HepG2 (cell line): ENCODE results near the gene ST8SIA6. TPM values are rescaled to one million over a fixed set of nuclear protein-coding genes. Genes with fewer than 3 reads are reported as not detected.
"Not testable (repeated sequence)": the region's sequence is repeated elsewhere in the genome, so short reads cannot be mapped to it uniquely, and the experiment has no call there.

Experiments used
- ATAC-seq: fragments of 200-7000 bp; cut with Tn5 transposase; 3 replicates; pipeline ENCODE4 v1.9.1; 2020; ENCODE audit warnings: mild to moderate bottlenecking, moderate library complexity
- BruUV-seq: library from RNA; stranded (reverse); fragments of 400-500 nt; replicated peaks from 2 replicates; lab custom pipeline; 2021; lab: Mats Ljungman, UMichigan
- CTCF ChIA-PET: fragments of 300-600 bp; formaldehyde crosslinking; extraction: SDS; loops from one replicate; lab custom pipeline; 2021; ENCODE audit warnings: low total read pairs, inconsistent platforms, low intra/inter-chr PET ratio; lab: Yijun Ruan, JAX
- POLR2A ChIA-PET: fragments of 350-600 bp; sonication (Branson Sonifier 250); formaldehyde crosslinking; loops from one replicate; lab custom pipeline; 2020; ENCODE audit warnings: antibody characterized with exemption, inconsistent platforms; lab: Yijun Ruan, JAX
- DNase-seq: peaks from one replicate; pipeline ENCODE4 v3.0.0-alpha.2; 2015; ENCODE audit warnings: low spot score
- FAIRE-seq: peaks from 3 replicates; lab custom pipeline; 2011; peaks lifted over from hg19 to GRCh38; lab: Jason Lieb, UNC
- H2AFZ ChIP-seq: one replicate; pipeline ENCODE4 v1.6.1; 2011; ENCODE audit warnings: low read length, inconsistent platforms
- H3K27ac ChIP-seq: fragments of 300-600 bp; 3 replicates; pipeline ENCODE4 v1.8.0; 2011; ENCODE audit warnings: mixed run types, mild to moderate bottlenecking, mixed read lengths, low read length, inconsistent platforms; ENCODE audit not compliant: insufficient read depth; ENCODE audit errors: extremely low read length
- H3K27me3 ChIP-seq, 2 experiments: fragments of 200-600 bp in 1 of 2; 2 replicates in 1 of 2; 3 replicates in 1 of 2; pipeline versions ENCODE4 v1.6.0 to v1.8.0; 2011; ENCODE audit warnings: low read length in 2 of 2, mild to moderate bottlenecking in 2 of 2, moderate library complexity in 2 of 2, inconsistent platforms in 1 of 2; ENCODE audit not compliant: insufficient read depth in 2 of 2, control insufficient read depth in 1 of 2
- H3K36me3 ChIP-seq, 2 experiments: fragments of 200-600 bp in 1 of 2; replicated peaks in 1 of 2; 2 replicates in 1 of 2; 3 replicates in 1 of 2; pipeline versions ENCODE4 v1.5.1 to v1.8.0; 2011; ENCODE audit warnings: low read length in 2 of 2, inconsistent platforms in 1 of 2; ENCODE audit not compliant: insufficient read depth in 2 of 2, control insufficient read depth in 1 of 2
- H3K4me1 ChIP-seq: 2 replicates; pipeline ENCODE4 v1.5.1; 2012; ENCODE audit warnings: low read length, inconsistent platforms; ENCODE audit not compliant: insufficient read depth
- H3K4me2 ChIP-seq: 2 replicates; pipeline ENCODE4 v1.6.0; 2011; ENCODE audit warnings: low read depth, low read length, inconsistent platforms
- H3K4me3 ChIP-seq, 3 experiments: fragments of 200-600 bp in 1 of 3; sonication (generic), shearing (Covaris generic) in 1 of 3; replicated peaks in 1 of 3; 2 replicates each; pipeline ENCODE4 v1.5.1; 2011 to 2016; ENCODE audit warnings: low read length in 3 of 3, inconsistent platforms in 2 of 3, low read depth in 2 of 3, mild to moderate bottlenecking in 2 of 3, control low read depth in 1 of 3, mixed read lengths in 1 of 3; ENCODE audit not compliant: insufficient read depth in 1 of 3
- H3K79me2 ChIP-seq: one replicate; pipeline ENCODE4 v1.6.1; 2011; ENCODE audit warnings: low read length, inconsistent platforms; ENCODE audit not compliant: insufficient read depth
- H3K9ac ChIP-seq: 2 replicates; pipeline ENCODE4 v1.6.0; 2011; ENCODE audit warnings: mild to moderate bottlenecking, low read depth, low read length, inconsistent platforms; ENCODE audit not compliant: insufficient read depth
- H3K9me3 ChIP-seq: 2 replicates; pipeline ENCODE4 v1.5.1; 2012; ENCODE audit warnings: mild to moderate bottlenecking, low read length
- H4K20me1 ChIP-seq: 2 replicates; pipeline ENCODE4 v1.6.0; 2011; ENCODE audit warnings: inconsistent platforms, mild to moderate bottlenecking, low read length, moderate library complexity; ENCODE audit not compliant: insufficient read depth
- MAFF ChIP-seq: IDR thresholded peaks from 2 replicates; pipeline ENCODE4 v1.6.1; 2011; ENCODE audit warnings: low read depth, low read length, improper control_type of control experiment
- MAFK ChIP-seq, 2 experiments: IDR thresholded peaks in 1 of 2; conservative IDR thresholded peaks in 1 of 2; 2 replicates each; pipeline ENCODE4 v1.6.1; 2011; ENCODE audit warnings: improper control_type of control experiment in 2 of 2, low read length in 2 of 2
- ZNF274 ChIP-seq: sonication (generic); formaldehyde crosslinking; IDR thresholded peaks from 2 replicates; pipeline ENCODE4 v1.5.1; 2020; ENCODE audit warnings: mild to moderate bottlenecking, missing genetic modification reagents
- ZNF7 ChIP-seq: IDR thresholded peaks from 2 replicates; pipeline ENCODE4 v1.6.1; 2016; ENCODE audit warnings: missing biosample characterization, missing genetic modification reagents
- WGBS: methylation state at CpG from one replicate; pipeline ENCODE4 v1.1.6; 2017; ENCODE audit warnings: low lambda C conversion rate; 5-methylcytosine and 5-hydroxymethylcytosine counted together
- in situ Hi-C: cut with HindIII; loops from 2 replicates; pipeline ENCODE4 v1.10.0; 2017; ENCODE audit warnings: low pct_unique_long_range_greater_than_20kb; ENCODE audit not compliant: extremely low pct_ligation_motif_present
- intact Hi-C: fragments of 100-400 bp; cut with micrococcal nuclease; formaldehyde crosslinking; loops from one replicate; pipeline ENCODE4 v1.10.0; 2022; ENCODE audit not compliant: unreplicated experiment
- polyA plus RNA-seq, 8 experiments: library from polyadenylated mRNA; depleted of rRNA in 3 of 8; stranded (reverse) in 7 of 8; unstranded in 1 of 8; fragments of >200 nt; fragmentation: Illumina TruSeq in 4 of 8; extraction: Trizol in 4 of 8; gene quantifications; 2 replicates each; pipeline versions ENCODE4 v1.2.1 to v1.2.3, GENCODE V29; 2011 to 2016; ENCODE audit warnings: low read depth in 4 of 8, missing spikeins in 1 of 8, mixed read lengths in 1 of 8; ENCODE audit not compliant: insufficient read depth in 1 of 8
- total RNA-seq, 5 experiments: library from RNA; depleted of rRNA; stranded (reverse); fragments of >200 nt; fragmentation: Illumina TruSeq; extraction: Trizol; gene quantifications; 2 replicates each; pipeline ENCODE4 v1.2.3, GENCODE V29; 2016; ENCODE audit warnings: low read depth in 1 of 5
- TF ChIP-seq, protein P1 (sequence below): sonication (generic); formaldehyde crosslinking; IDR thresholded peaks from 2 replicates; pipeline ENCODE4 v1.5.1; 2020; ENCODE audit warnings: missing genetic modification reagents, mild to moderate bottlenecking, borderline replicate concordance
- TF ChIP-seq, protein P2 (sequence below): IDR thresholded peaks from 2 replicates; pipeline ENCODE4 v1.6.1; 2016; ENCODE audit warnings: low read depth, missing genetic modification reagents, missing compliant biosample characterization

The ST8SIA6 gene
- total and polyA plus RNA-seq, 2 of the 13 experiments (the other 11 are each of a cell fraction or from before 2014, with no cell fraction given) = not detected

DNA sequence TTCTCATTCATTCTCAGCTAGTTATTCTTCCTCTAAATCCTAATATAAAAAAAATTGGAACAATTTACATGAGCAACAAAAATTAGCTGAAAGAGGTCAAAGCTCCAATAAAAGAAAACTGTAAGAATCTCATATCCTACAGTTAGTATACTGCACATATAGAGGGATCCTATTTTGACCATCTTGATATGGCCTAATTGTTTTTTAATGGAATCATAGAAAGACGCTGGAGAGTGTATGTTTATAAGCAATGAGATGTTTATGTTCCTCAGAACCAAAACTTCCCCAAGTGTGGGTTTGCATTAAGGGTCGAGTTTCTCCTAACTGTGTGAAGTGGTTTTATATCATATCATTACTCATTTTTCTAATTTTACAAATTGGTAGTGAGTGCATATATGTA, 123.9 kb downstream of the ST8SIA6 start (continued):
- TF ChIP-seq, protein P1, sequence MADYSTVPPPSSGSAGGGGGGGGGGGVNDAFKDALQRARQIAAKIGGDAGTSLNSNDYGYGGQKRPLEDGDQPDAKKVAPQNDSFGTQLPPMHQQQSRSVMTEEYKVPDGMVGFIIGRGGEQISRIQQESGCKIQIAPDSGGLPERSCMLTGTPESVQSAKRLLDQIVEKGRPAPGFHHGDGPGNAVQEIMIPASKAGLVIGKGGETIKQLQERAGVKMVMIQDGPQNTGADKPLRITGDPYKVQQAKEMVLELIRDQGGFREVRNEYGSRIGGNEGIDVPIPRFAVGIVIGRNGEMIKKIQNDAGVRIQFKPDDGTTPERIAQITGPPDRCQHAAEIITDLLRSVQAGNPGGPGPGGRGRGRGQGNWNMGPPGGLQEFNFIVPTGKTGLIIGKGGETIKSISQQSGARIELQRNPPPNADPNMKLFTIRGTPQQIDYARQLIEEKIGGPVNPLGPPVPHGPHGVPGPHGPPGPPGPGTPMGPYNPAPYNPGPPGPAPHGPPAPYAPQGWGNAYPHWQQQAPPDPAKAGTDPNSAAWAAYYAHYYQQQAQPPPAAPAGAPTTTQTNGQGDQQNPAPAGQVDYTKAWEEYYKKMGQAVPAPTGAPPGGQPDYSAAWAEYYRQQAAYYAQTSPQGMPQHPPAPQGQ (CRISPR knock-in tag) = no peak
- TF ChIP-seq, protein P2, sequence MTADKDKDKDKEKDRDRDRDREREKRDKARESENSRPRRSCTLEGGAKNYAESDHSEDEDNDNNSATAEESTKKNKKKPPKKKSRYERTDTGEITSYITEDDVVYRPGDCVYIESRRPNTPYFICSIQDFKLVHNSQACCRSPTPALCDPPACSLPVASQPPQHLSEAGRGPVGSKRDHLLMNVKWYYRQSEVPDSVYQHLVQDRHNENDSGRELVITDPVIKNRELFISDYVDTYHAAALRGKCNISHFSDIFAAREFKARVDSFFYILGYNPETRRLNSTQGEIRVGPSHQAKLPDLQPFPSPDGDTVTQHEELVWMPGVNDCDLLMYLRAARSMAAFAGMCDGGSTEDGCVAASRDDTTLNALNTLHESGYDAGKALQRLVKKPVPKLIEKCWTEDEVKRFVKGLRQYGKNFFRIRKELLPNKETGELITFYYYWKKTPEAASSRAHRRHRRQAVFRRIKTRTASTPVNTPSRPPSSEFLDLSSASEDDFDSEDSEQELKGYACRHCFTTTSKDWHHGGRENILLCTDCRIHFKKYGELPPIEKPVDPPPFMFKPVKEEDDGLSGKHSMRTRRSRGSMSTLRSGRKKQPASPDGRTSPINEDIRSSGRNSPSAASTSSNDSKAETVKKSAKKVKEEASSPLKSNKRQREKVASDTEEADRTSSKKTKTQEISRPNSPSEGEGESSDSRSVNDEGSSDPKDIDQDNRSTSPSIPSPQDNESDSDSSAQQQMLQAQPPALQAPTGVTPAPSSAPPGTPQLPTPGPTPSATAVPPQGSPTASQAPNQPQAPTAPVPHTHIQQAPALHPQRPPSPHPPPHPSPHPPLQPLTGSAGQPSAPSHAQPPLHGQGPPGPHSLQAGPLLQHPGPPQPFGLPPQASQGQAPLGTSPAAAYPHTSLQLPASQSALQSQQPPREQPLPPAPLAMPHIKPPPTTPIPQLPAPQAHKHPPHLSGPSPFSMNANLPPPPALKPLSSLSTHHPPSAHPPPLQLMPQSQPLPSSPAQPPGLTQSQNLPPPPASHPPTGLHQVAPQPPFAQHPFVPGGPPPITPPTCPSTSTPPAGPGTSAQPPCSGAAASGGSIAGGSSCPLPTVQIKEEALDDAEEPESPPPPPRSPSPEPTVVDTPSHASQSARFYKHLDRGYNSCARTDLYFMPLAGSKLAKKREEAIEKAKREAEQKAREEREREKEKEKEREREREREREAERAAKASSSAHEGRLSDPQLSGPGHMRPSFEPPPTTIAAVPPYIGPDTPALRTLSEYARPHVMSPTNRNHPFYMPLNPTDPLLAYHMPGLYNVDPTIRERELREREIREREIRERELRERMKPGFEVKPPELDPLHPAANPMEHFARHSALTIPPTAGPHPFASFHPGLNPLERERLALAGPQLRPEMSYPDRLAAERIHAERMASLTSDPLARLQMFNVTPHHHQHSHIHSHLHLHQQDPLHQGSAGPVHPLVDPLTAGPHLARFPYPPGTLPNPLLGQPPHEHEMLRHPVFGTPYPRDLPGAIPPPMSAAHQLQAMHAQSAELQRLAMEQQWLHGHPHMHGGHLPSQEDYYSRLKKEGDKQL (CRISPR knock-in tag) = no peak
- no peak for TF ChIP-seq ZNF7

DNA sequence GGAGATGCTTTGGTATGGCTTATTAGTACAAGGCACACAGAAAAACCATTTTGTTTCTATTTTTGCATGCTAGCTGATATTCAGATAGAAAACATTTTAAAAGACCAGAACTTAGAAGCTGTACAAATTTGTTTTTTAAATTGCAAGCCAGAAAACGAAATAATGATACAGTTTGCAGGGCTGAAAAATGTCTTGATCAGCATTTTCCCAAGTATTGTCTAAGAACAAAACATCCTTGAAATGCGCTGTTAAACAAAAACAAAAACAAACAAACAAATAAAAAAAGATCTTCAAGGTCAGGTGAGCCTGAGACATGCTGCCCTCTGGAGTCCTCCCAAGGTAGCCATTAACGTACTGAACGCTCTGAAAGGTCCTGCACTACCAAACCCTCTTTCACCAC, 128.0 kb downstream of the ST8SIA6 start:
- CTCF ChIA-PET = no interaction called here
- intact Hi-C loops = no loop called here
- in situ Hi-C loops = no loop called here

DNA sequence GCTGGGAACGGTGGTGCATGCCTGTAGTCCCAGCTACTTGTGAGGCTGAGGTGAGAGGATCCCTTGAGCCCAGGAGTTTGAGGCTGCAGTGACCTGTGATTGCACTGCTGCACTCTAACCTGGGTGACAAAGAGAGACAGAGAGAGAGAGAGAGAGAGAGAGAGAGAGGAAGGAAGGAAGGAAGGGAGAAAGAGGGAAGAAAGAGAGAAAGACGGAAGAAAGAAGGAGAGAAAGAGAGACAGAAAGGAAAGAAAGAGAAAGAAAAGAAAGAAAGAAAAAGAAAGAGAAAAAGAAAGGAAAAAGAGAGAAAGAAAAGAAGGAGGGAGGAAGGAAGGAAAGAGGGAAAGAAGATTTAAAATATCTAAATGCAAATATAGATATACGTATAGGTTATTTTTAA, 132.4 kb downstream of the ST8SIA6 start:
- BruUV-seq, in situ Hi-C loops, intact Hi-C loops, H3K9me3 ChIP-seq, CTCF ChIA-PET, H3K9ac ChIP-seq, H4K20me1 ChIP-seq, H3K27ac ChIP-seq, FAIRE-seq, H2AFZ ChIP-seq, ATAC-seq, H3K4me3 ChIP-seq, POLR2A ChIA-PET, H3K4me2 ChIP-seq, H3K36me3 ChIP-seq, H3K27me3 ChIP-seq, H3K4me1 ChIP-seq, DNase-seq, H3K79me2 ChIP-seq: not testable (repeated sequence)
- 25% methylated on average over 3 of the region's 3 CpGs for WGBS

More for the DNA sequence above, 128.0 kb downstream of the ST8SIA6 start:
- 0% methylated on average over 4 of the region's 4 CpGs for WGBS
- Histone ChIP-seq H3K27me3 (peaks cover 0 to 7% of the 10 kb centered on the region in 2 experiments; a peak in 2 of 5 replicates), H3K4me3 (no peak overlapping the region), H3K4me1 (no peaks in the 10 kb centered on the region), H2AFZ (no peak overlapping the region), H3K79me2 (no peaks in the 10 kb centered on the region), H3K27ac (no peak overlapping the region), H3K9ac (no peak overlapping the region), H3K36me3 (no peaks in the 10 kb centered on the region), H3K9me3 (no peaks in the 10 kb centered on the region), H4K20me1 (no peaks in the 10 kb centered on the region), H3K4me2 (no peak overlapping the region)
- no TSS peak for BruUV-seq
- DNase-seq = no peak
- ATAC-seq = no peak
- TF ChIP-seq ZNF274 (no peak), MAFF (peak; percentile 77), MAFK (conservative IDR thresholded peaks at IDR 0.05 in 1 of 2, IDR thresholded peaks at IDR 0.05 in 1 of 2; ENCODE audit: low read length in 2 of 2) (peak; percentile 69 to 87; a peak in 3 of 4 replicates)
- POLR2A ChIA-PET = no interaction called here
- FAIRE-seq = no peak
